ENCODE data around the gene RBM39.

The RBM39 gene

DNA sequence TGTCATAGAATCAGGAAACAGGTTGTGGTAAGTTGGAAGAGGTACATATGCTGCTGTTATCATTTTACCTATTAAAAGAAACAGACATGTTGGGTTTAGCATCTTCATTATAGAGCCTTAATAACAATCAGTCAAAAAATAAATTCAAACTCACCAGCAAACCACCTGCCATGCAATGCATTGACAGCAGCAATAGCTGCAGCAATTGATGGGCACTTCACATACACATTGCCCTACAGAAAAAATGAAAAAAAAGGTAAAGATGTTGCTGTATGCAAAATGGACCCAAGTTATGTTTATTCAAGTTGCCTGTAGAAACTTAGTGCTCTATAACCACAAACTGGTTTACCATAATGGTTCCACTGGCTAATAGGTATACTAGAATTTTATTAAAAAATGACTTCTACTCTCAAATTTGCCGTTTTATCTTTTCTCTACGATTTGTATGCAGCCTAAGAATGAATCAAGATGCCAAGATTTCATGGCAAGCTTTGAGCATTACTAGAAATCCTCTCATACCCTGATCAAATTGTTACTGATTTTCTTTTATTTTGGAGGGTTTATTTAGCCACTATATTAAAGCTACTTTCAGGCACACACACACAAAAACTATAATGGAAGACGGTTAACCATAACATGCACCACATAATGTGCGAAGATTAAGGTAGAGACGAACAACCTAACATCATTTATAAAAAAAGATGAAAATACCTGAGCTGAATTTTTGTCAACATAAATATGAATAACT lies 37.4 kb downstream of the RBM39 start:
- peaks cover 95 to 100% (median 98%) of the 10 kb centered on the region in 11 experiments for H4K20me1 ChIP-seq
- H3K9me3 ChIP-seq (replicated peaks in 1 of 11) = no peaks in the 10 kb centered on the region

DNA sequence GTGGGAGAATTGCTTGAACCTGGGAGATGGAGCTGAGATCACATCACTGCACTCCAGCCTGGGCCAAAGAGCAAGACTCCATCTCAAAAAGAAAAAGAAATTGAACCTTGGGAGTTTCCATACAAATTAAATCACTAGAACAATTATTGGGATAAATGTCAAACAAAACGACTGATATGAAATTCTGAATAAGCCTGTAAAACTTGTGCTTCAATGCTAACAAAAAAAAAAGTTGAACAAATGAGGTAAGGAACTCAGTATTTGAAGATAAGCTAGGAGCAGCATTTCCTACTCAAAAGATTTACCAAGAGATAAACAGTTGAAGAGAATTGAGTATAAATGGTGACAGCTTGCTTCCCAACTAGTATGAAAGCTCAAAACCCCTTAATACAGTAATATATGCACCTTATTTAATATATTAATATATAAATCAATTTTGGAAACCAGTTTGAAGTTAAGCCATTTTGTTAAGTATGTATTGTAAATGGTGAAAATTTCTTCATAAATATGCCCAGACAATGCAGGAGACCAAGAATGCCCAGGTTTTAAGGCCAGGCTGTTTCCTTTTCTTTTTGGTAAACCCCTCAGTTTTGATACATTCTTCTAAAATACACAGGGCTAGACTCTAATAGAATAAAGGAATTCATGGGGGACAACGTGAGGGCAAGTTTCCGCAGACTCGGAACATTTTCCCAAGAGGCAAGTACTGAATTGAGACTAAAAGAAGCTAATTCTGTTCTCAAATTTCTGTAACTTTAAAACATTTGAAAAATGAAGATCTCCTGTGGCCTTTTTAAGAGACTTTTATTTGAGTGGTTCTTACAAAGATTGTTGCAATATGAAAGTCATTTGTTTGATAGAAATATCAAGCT lies 39.0 kb downstream of the RBM39 start:
- no peak overlapping the region for H3K4me3 ChIP-seq
- no peaks in the 10 kb centered on the region for H3K9me3 ChIP-seq (replicated peaks in 1 of 11)
- TF ChIP-seq Cebpa-rat (IDR thresholded peaks at IDR 0.05) = no peak
- peaks cover 16 to 32% (median 21%) of the 10 kb centered on the region in 10 experiments for H3K4me1 ChIP-seq
- no peak overlapping the region for H3K9ac ChIP-seq
- peaks cover 67 to 75% (median 72%) of the 10 kb centered on the region in 11 experiments for H3K36me3 ChIP-seq
- no peaks in the 10 kb centered on the region for H3K27me3 ChIP-seq
- H3K27ac ChIP-seq = 0 out of 22 replicates have a peak overlapping the region, but pooled peaks of 1 of the 11 experiments have one; percentile 13
- H3K4me2 ChIP-seq = no peak overlapping the region
- peaks cover 79 to 86% (median 81%) of the 10 kb centered on the region in 11 experiments for H4K20me1 ChIP-seq

More for the DNA sequence above, 37.4 kb downstream of the RBM39 start:
- no peak overlapping the region for H3K27ac ChIP-seq
- no peak overlapping the region for H3K4me2 ChIP-seq
- H3K36me3 ChIP-seq = peaks cover 83 to 92% (median 88%) of the 10 kb centered on the region in 11 experiments
- H3K27me3 ChIP-seq = no peaks in the 10 kb centered on the region
- no peak overlapping the region for H3K9ac ChIP-seq
- H3K4me3 ChIP-seq = no peak overlapping the region
- peaks cover 11 to 26% (median 16%) of the 10 kb centered on the region in 10 experiments for H3K4me1 ChIP-seq
- TF ChIP-seq Cebpa-rat (IDR thresholded peaks at IDR 0.05) = no peak

DNA sequence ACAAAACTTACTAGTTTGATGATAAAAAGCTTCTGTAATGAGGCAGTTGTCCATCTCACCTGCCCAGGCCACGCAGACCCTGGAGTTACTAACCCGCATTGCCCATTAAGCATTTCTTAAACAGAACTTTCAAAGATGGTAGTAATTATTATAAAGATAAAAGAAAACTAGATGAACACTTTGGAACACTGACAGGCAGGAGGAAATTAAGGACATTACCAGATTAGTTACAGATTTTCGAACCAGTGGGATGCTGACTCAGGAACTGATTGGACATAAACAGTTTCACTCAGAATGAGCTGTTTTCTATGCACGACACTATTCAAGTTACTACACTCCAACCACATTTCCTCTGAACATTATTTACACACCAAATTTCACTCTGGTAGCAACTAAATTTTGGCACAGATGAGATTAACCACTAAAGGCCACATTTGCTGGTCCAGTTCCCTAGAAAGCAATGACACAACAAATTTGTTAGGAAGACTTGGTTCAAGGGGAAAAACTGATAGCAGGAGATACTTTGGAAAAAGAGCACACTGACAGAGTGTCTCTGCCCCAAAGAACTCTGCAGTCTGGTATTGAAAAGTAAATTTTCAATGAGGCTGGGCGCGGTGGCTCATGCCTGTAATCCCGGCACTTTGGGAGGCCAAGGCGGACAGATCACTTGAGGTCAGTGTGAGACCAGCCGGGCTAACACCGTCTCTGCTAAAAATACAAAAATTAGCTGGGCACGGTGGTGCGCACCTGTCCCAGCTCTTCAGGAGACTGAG lies 39.8 kb downstream of the RBM39 start:
- Histone ChIP-seq H3K4me2 (no peak overlapping the region), H3K9ac (no peak overlapping the region; a peak in 1 of 22 replicates), H3K36me3 (peaks cover 59 to 67% (median 64%) of the 10 kb centered on the region in 11 experiments)

DNA sequence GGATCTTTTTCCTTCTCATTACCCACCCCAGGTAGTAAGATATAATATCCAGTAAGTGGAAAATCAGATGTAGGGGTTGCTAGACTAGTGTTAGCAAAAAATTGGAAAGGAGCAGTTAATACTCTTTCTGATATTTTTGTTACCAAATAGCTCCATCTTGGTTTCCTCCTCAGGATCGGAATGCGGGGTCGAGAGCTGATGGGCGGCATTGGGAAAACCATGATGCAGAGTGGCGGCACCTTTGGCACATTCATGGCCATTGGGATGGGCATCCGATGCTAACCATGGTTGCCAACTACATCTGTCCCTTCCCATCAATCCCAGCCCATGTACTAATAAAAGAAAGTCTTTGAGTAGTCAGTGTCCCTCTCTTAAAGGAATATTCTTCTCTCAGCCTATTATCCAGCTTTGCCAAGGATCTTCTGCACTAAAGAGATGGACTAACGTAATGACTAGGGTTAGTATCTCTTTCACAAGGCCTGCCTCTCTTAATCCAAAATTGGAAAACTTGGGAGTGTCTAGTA lies 41.4 kb downstream of the RBM39 start:
- peaks cover 28 to 46% (median 33%) of the 10 kb centered on the region in 10 experiments for H3K4me1 ChIP-seq
- peak overlapping the region; percentile 79 to 98 (median 92) for H3K4me2 ChIP-seq
- H3K9ac ChIP-seq = peak overlapping the region; percentile 85 to 97 (median 92)
- no peaks in the 10 kb centered on the region for H3K27me3 ChIP-seq
- peak overlapping the region in 9 of 10 experiments; percentile 73 to 94 (median 85); a peak in 15 of 20 replicates for H3K4me3 ChIP-seq
- no peak for TF ChIP-seq Cebpa-rat (IDR thresholded peaks at IDR 0.05)
- peaks cover 55 to 62% (median 58%) of the 10 kb centered on the region in 11 experiments for H4K20me1 ChIP-seq
- peaks cover 48 to 66% (median 57%) of the 10 kb centered on the region in 11 experiments for H3K36me3 ChIP-seq
- no peaks in the 10 kb centered on the region for H3K9me3 ChIP-seq (replicated peaks in 1 of 11)
- H3K27ac ChIP-seq = peak overlapping the region in 2 of 11 experiments; percentile 85 to 88; a peak in 1 of 22 replicates

More for the DNA sequence above, 39.8 kb downstream of the RBM39 start:
- Histone ChIP-seq H3K4me1 (peaks cover 25 to 40% (median 29%) of the 10 kb centered on the region in 10 experiments), H3K9me3 (replicated peaks in 1 of 11) (no peaks in the 10 kb centered on the region), H3K4me3 (no peak overlapping the region), H3K27ac (0 out of 22 replicates have a peak overlapping the region, but pooled peaks of 1 of the 11 experiments have one; percentile 13), H3K27me3 (no peaks in the 10 kb centered on the region), H4K20me1 (peaks cover 71 to 78% (median 73%) of the 10 kb centered on the region in 11 experiments)
- TF ChIP-seq Cebpa-rat (IDR thresholded peaks at IDR 0.05) = no peak

GRCh38 chr20:35699957-35700624 lies 42.0 kb downstream of the RBM39 start:
- Histone ChIP-seq H4K20me1 (peaks cover 49 to 56% (median 52%) of the 10 kb centered on the region in 11 experiments), H3K4me3 (peak overlapping the region; percentile 73 to 94 (median 82)), H3K9me3 (replicated peaks in 1 of 11) (no peaks in the 10 kb centered on the region), H3K4me1 (peaks cover 28 to 46% (median 33%) of the 10 kb centered on the region in 10 experiments), H3K4me2 (peak overlapping the region; percentile 79 to 98 (median 92)), H3K9ac (peak overlapping the region; percentile 85 to 97 (median 92)), H3K27me3 (no peaks in the 10 kb centered on the region), H3K36me3 (peaks cover 47 to 66% (median 57%) of the 10 kb centered on the region in 11 experiments), H3K27ac (peak overlapping the region; percentile 77 to 93 (median 88))
- TF ChIP-seq Cebpa-rat (IDR thresholded peaks at IDR 0.05) = no peak

- no peaks in the 10 kb centered on the region for H3K27me3 ChIP-seq
- TF ChIP-seq Cebpa-rat (IDR thresholded peaks at IDR 0.05) = no peak
- H3K4me3 ChIP-seq = peak within 1 kb of the TSS; percentile 73 to 94 (median 82)
- H3K4me2 ChIP-seq = peak within 1 kb of the TSS; percentile 79 to 98 (median 92)
- peaks cover 42 to 49% (median 44%) of the 10 kb centered on the region in 11 experiments; a peak in 21 of 22 replicates for H4K20me1 ChIP-seq
- H3K4me1 ChIP-seq = peaks cover 28 to 46% (median 33%) of the 10 kb centered on the region in 10 experiments
- H3K27ac ChIP-seq = peak within 1 kb of the TSS; percentile 77 to 93 (median 88)
- peak within 1 kb of the TSS; percentile 85 to 97 (median 92) for H3K9ac ChIP-seq
- peaks cover 42 to 66% (median 56%) of the 10 kb centered on the region in 11 experiments for H3K36me3 ChIP-seq
- H3K9me3 ChIP-seq (replicated peaks in 1 of 11) = no peaks in the 10 kb centered on the region
Observed at GRCh38 chr20:35699127-35699956, 42.7 kb downstream of the RBM39 start, which contains the start of the genes NFS1 and ROMO1. Gene NFS1 (minus strand): TSS chr20:35699352. CDS start chr20:35699288, 64 bp downstream. Gene ROMO1 (plus strand): TSS chr20:35699405. CDS start chr20:35699633, 228 bp downstream.
